IMR-90 (cell line): ENCODE data around the gene GPC6. TPM values are rescaled to one million over a fixed set of nuclear protein-coding genes. Genes with fewer than 3 reads are reported as not detected.

ENCODE experiments used
- ATAC-seq: fragments of 200-7000 bp; cut with Tn5 transposase; 2 replicates; pipeline ENCODE4 v1.9.1; 2020; ENCODE audit warnings: low read depth, mild to moderate bottlenecking, moderate library complexity
- BruUV-seq: library from RNA; stranded (reverse); fragments of 400-500 nt; replicated peaks from 2 replicates; lab custom pipeline; 2021; lab: Mats Ljungman, UMichigan
- CTCF ChIA-PET: fragments of 300-600 bp; formaldehyde crosslinking; extraction: SDS; loops from one replicate; lab custom pipeline; 2021; ENCODE audit warnings: antibody characterized with exemption; lab: Yijun Ruan, JAX
- POLR2A ChIA-PET: fragments of 300-600 bp; sonication (Branson Sonifier 250); formaldehyde crosslinking; loops from one replicate; lab custom pipeline; 2022; ENCODE audit warnings: antibody characterized with exemption; ENCODE audit not compliant: unreplicated experiment; lab: Charles Lee
- DNase-seq: peaks from one replicate; pipeline ENCODE4 v3.0.0; 2013
- H2AFZ ChIP-seq: replicated peaks from 2 replicates; pipeline ENCODE3; 2013; ENCODE audit warnings: low read length, mild to moderate bottlenecking; ENCODE audit not compliant: poor library complexity
- H2AK5ac ChIP-seq: 2 replicates; pipeline ENCODE4 v1.6.1; 2013; ENCODE audit warnings: low read depth, low read length, inconsistent platforms
- H2AK9ac ChIP-seq: replicated peaks from 2 replicates; pipeline ENCODE3; 2013; ENCODE audit warnings: mild to moderate bottlenecking, low read depth, low read length, moderate library complexity; ENCODE audit not compliant: poor library complexity
- H2BK120ac ChIP-seq: 2 replicates; pipeline ENCODE4 v1.6.1; 2013; ENCODE audit warnings: low read depth, low read length, inconsistent platforms
- H2BK15ac ChIP-seq: 3 replicates; pipeline ENCODE4 v1.6.1; 2013; ENCODE audit warnings: low read depth, low read length, inconsistent platforms
- H2BK20ac ChIP-seq: 2 replicates; pipeline ENCODE4 v1.6.1; 2013; ENCODE audit warnings: low read depth, mild to moderate bottlenecking, inconsistent platforms, low read length, moderate library complexity
- H2BK5ac ChIP-seq: 2 replicates; pipeline ENCODE4 v1.6.1; 2013; ENCODE audit warnings: mild to moderate bottlenecking, low read depth, low read length, inconsistent platforms; ENCODE audit not compliant: poor library complexity, severe bottlenecking
- H3K14ac ChIP-seq: replicated peaks from 2 replicates; pipeline ENCODE4 v1.6.1; 2013; ENCODE audit warnings: low read depth, low read length, inconsistent platforms
- H3K18ac ChIP-seq: 2 replicates; pipeline ENCODE4 v1.6.1; 2013; ENCODE audit warnings: low read depth, low read length, control low read depth
- H3K23ac ChIP-seq: 2 replicates; pipeline ENCODE4 v1.6.1; 2013; ENCODE audit warnings: low read depth, low read length, inconsistent platforms
- H3K27ac ChIP-seq: 2 replicates; pipeline ENCODE4 v1.5.1; 2013; ENCODE audit warnings: mild to moderate bottlenecking, control low read depth, low read length; ENCODE audit not compliant: insufficient read depth
- H3K27me3 ChIP-seq: 2 replicates; pipeline ENCODE4 v1.6.1; 2013; ENCODE audit warnings: low read length; ENCODE audit not compliant: control insufficient read depth, insufficient read depth
- H3K36me3 ChIP-seq: 2 replicates; pipeline ENCODE4 v1.6.1; 2013; ENCODE audit warnings: low read length, mixed read lengths; ENCODE audit not compliant: control insufficient read depth, insufficient read depth
- H3K4ac ChIP-seq: 2 replicates; pipeline ENCODE4 v1.6.1; 2013; ENCODE audit warnings: low read depth, low read length, inconsistent platforms
- H3K4me1 ChIP-seq: 2 replicates; pipeline ENCODE4 v1.6.1; 2013; ENCODE audit warnings: low read length, mixed read lengths; ENCODE audit not compliant: control insufficient read depth, insufficient read depth
- H3K4me2 ChIP-seq: 2 replicates; pipeline ENCODE4 v1.6.1; 2013; ENCODE audit warnings: low read depth, mild to moderate bottlenecking, control low read depth, low read length, moderate library complexity
- H3K4me3 ChIP-seq: 2 replicates; pipeline ENCODE4 v1.5.1; 2013; ENCODE audit warnings: low read depth, mild to moderate bottlenecking, control low read depth, low read length, moderate library complexity; ENCODE audit not compliant: insufficient read depth
- H3K56ac ChIP-seq: 2 replicates; pipeline ENCODE4 v1.6.1; 2013; ENCODE audit warnings: low read length, inconsistent platforms; ENCODE audit not compliant: insufficient read depth; ENCODE audit errors: extremely low read depth
- H3K79me1 ChIP-seq, 2 experiments: 2 replicates each; pipeline ENCODE4 v1.6.1; 2013; ENCODE audit warnings: low read length in 2 of 2, inconsistent platforms in 1 of 2, low read depth in 1 of 2
- H3K9ac ChIP-seq: 2 replicates; pipeline ENCODE4 v1.6.1; 2013; ENCODE audit warnings: low read depth, low read length, control low read depth
- H3K9me1 ChIP-seq: 2 replicates; pipeline ENCODE4 v1.6.1; 2013; ENCODE audit warnings: low read length, inconsistent platforms; ENCODE audit not compliant: insufficient read depth
- H3K9me3 ChIP-seq: 2 replicates; pipeline ENCODE4 v1.6.1; 2013; ENCODE audit warnings: low read length; ENCODE audit not compliant: control insufficient read depth, insufficient read depth
- H4K20me1 ChIP-seq: 2 replicates; pipeline ENCODE4 v1.6.1; 2013; ENCODE audit warnings: low read length, inconsistent platforms; ENCODE audit not compliant: insufficient read depth
- H4K5ac ChIP-seq: 2 replicates; pipeline ENCODE4 v1.6.1; 2013; ENCODE audit warnings: mild to moderate bottlenecking, low read depth, low read length, control low read depth
- H4K8ac ChIP-seq, 2 experiments: 2 replicates each; pipeline ENCODE4 v1.6.1; 2013; ENCODE audit warnings: low read depth in 2 of 2, low read length in 2 of 2, control low read depth in 1 of 2, inconsistent platforms in 1 of 2
- H4K91ac ChIP-seq: 2 replicates; pipeline ENCODE4 v1.6.1; 2013; ENCODE audit warnings: low read depth, low read length, inconsistent platforms; ENCODE audit not compliant: insufficient read depth
- BHLHE40 ChIP-seq: fragments of 150-350 bp; IDR thresholded peaks from 2 replicates; pipeline ENCODE4 v1.6.1; 2016; ENCODE audit warnings: mild to moderate bottlenecking, low read depth, low read length
- CEBPB ChIP-seq: IDR thresholded peaks from 2 replicates; pipeline ENCODE4 v1.6.1; 2012; ENCODE audit warnings: low read depth, low read length, improper control_type of control experiment
- CHD1 ChIP-seq: IDR thresholded peaks from 2 replicates; pipeline ENCODE4 v1.6.1; 2012; ENCODE audit warnings: low read depth, low read length, improper control_type of control experiment
- ELK1 ChIP-seq: fragments of 150-350 bp; IDR thresholded peaks from 2 replicates; pipeline ENCODE4 v1.6.1; 2016; ENCODE audit warnings: low read depth, mild to moderate bottlenecking, low read length, moderate library complexity, borderline replicate concordance
- FOS ChIP-seq: fragments of 150-350 bp; IDR thresholded peaks from 2 replicates; pipeline ENCODE4 v1.6.1; 2016; ENCODE audit warnings: low read depth, low read length
- MAFK ChIP-seq: IDR thresholded peaks from 2 replicates; pipeline ENCODE4 v1.6.1; 2012; ENCODE audit warnings: low read depth, low read length, improper control_type of control experiment
- MAZ ChIP-seq: IDR thresholded peaks from 2 replicates; pipeline ENCODE4 v1.6.1; 2012; ENCODE audit warnings: low read depth, mild to moderate bottlenecking, low read length, improper control_type of control experiment, moderate library complexity, borderline replicate concordance
- MXI1 ChIP-seq: IDR thresholded peaks from 2 replicates; pipeline ENCODE4 v1.6.1; 2012; ENCODE audit warnings: low read depth, mild to moderate bottlenecking, low read length, moderate library complexity, borderline replicate concordance
- NFE2L2 ChIP-seq: fragments of 150-350 bp; IDR thresholded peaks from 2 replicates; pipeline ENCODE4 v1.6.1; 2016; ENCODE audit warnings: low read depth, mild to moderate bottlenecking, low read length
- POLR2A ChIP-seq: IDR thresholded peaks from 2 replicates; pipeline ENCODE4 v1.6.1; 2012; ENCODE audit warnings: mild to moderate bottlenecking, low read depth, low read length
- RAD21 ChIP-seq: IDR thresholded peaks from 2 replicates; pipeline ENCODE4 v1.6.1; 2012; ENCODE audit warnings: low read length, improper control_type of control experiment
- RCOR1 ChIP-seq: IDR thresholded peaks from 2 replicates; pipeline ENCODE4 v1.6.1; 2012; ENCODE audit warnings: mild to moderate bottlenecking, low read length, improper control_type of control experiment; ENCODE audit not compliant: insufficient replicate concordance
- RFX5 ChIP-seq: IDR thresholded peaks from 2 replicates; pipeline ENCODE4 v1.8.0; 2012; ENCODE audit warnings: low read depth, mild to moderate bottlenecking, low read length, moderate library complexity
- SMC3 ChIP-seq: fragments of 150-350 bp; IDR thresholded peaks from 2 replicates; pipeline ENCODE4 v1.6.1; 2016; ENCODE audit warnings: low read depth, mild to moderate bottlenecking, antibody characterized with exemption, low read length, moderate library complexity
- WGBS, 2 experiments: methylation state at CpG; one replicate each; pipeline versions ENCODE4 v1.1.5 to v1.1.7; 2013; ENCODE audit warnings: missing lambda C conversion rate in 2 of 2; ENCODE audit not compliant: insufficient read length in 1 of 2; ENCODE audit errors: extremely low coverage in 2 of 2; 5-methylcytosine and 5-hydroxymethylcytosine counted together
- dilution Hi-C: fragments of 300-500 bp; cut with HindIII; formaldehyde crosslinking; loops from one replicate; pipeline ENCODE4 v1.14.3; 2018; ENCODE audit warnings: low sequenced_read_pairs; ENCODE audit not compliant: unreplicated experiment
- in situ Hi-C: fragments of 300-500 bp; cut with MboI; formaldehyde crosslinking; loops from 3 replicates; pipeline ENCODE4 v1.14.3; 2019; ENCODE audit warnings: low sequenced_read_pairs, inconsistent platforms, mixed read lengths
- intact Hi-C: fragments of 100-400 bp; cut with micrococcal nuclease; formaldehyde crosslinking; loops from 2 replicates; pipeline ENCODE4 v1.10.0; 2022
- polyA plus RNA-seq, 3 experiments: library from polyadenylated mRNA; depleted of rRNA; stranded (reverse); fragments of >200 nt; gene quantifications; 2 replicates each; pipeline ENCODE4 v1.2.3, GENCODE V29; 2012; ENCODE audit warnings: low replicate concordance in 1 of 3
- total RNA-seq: library from RNA; depleted of rRNA; stranded (reverse); fragments of >200 nt; gene quantifications from 2 replicates; pipeline ENCODE4 v1.2.3, GENCODE V29; 2012
- TF ChIP-seq, protein P1 (sequence below): fragments of 150-350 bp; IDR thresholded peaks from 2 replicates; pipeline ENCODE4 v1.6.1; 2017; ENCODE audit warnings: mild to moderate bottlenecking, antibody characterized with exemption, low read length, low read depth
- TF ChIP-seq, protein P2 (sequence below): conservative IDR thresholded peaks from 2 replicates; pipeline ENCODE4 v1.5.1; 2012; ENCODE audit warnings: mild to moderate bottlenecking, low read depth, low read length, improper control_type of control experiment

The GPC6 gene
- total and polyA plus RNA-seq, 2 of the 4 experiments (the other 2 are of a cell fraction): 14.9 to 39.4 TPM

DNA sequence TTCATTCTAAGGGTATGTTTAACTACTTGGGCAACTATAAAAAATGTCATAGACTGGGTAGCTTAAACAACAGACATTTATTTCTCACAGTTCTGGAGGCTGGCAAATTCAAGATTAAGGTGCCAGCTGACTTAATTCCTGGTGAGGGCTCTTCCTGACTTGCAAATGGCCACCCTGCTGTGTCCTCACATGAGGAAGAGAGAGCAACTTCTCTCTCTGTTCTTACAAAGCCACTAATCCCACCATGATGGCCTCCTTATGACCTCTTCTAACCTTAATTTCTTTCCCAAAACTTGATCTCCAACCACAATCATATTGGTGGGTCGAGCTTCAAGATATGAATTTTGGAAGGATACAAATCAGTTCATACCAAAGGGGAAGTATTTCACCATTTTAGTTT is 853.9 kb downstream of the GPC6 start:
- TF ChIP-seq FOS (no peak), ELK1 (no peak), SMC3 (no peak), RCOR1 (no peak), BHLHE40 (no peak), POLR2A (no peak), MXI1 (no peak), RFX5 (no peak), CEBPB (no peak), CHD1 (no peak), NFE2L2 (no peak), MAFK (no peak), RAD21 (no peak), MAZ (no peak)
- TF ChIP-seq, protein P1, sequence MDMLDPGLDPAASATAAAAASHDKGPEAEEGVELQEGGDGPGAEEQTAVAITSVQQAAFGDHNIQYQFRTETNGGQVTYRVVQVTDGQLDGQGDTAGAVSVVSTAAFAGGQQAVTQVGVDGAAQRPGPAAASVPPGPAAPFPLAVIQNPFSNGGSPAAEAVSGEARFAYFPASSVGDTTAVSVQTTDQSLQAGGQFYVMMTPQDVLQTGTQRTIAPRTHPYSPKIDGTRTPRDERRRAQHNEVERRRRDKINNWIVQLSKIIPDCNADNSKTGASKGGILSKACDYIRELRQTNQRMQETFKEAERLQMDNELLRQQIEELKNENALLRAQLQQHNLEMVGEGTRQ: no peak
- TF ChIP-seq, protein P2, sequence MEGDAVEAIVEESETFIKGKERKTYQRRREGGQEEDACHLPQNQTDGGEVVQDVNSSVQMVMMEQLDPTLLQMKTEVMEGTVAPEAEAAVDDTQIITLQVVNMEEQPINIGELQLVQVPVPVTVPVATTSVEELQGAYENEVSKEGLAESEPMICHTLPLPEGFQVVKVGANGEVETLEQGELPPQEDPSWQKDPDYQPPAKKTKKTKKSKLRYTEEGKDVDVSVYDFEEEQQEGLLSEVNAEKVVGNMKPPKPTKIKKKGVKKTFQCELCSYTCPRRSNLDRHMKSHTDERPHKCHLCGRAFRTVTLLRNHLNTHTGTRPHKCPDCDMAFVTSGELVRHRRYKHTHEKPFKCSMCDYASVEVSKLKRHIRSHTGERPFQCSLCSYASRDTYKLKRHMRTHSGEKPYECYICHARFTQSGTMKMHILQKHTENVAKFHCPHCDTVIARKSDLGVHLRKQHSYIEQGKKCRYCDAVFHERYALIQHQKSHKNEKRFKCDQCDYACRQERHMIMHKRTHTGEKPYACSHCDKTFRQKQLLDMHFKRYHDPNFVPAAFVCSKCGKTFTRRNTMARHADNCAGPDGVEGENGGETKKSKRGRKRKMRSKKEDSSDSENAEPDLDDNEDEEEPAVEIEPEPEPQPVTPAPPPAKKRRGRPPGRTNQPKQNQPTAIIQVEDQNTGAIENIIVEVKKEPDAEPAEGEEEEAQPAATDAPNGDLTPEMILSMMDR: no peak
- Histone ChIP-seq H3K4me2 (no peak overlapping the region), H2BK15ac (no peak overlapping the region), H2AK9ac (no peak overlapping the region), H3K4me3 (no peak overlapping the region), H3K9me3 (no peaks in the 10 kb centered on the region), H2BK20ac (no peak overlapping the region), H3K9me1 (no peaks in the 10 kb centered on the region), H3K23ac (no peak overlapping the region), H2BK5ac (no peak overlapping the region), H4K20me1 (no peaks in the 10 kb centered on the region), H3K9ac (no peak overlapping the region), H4K8ac (no peak overlapping the region), H3K79me1 (no peaks in the 10 kb centered on the region), H3K56ac (no peak overlapping the region), H4K91ac (no peak overlapping the region), H3K4me1 (no peaks in the 10 kb centered on the region; the same call in 1 of the 2 replicates), H3K36me3 (no peaks in the 10 kb centered on the region), H2BK120ac (no peak overlapping the region), H4K5ac (no peak overlapping the region), H2AK5ac (no peak overlapping the region), H2AFZ (no peak overlapping the region), H3K14ac (no peak overlapping the region), H3K27ac (no peak overlapping the region), H3K18ac (no peak overlapping the region), H3K27me3 (no peaks in the 10 kb centered on the region), H3K4ac (no peak overlapping the region)
- BruUV-seq: no TSS peak
- ChIA-PET CTCF (no interaction called here), POLR2A (interaction anchor here (0.7 kb wide), 1 partner anchor 35 kb away, joined by 3 read pairs; no protein-coding TSS in a partner anchor)
- dilution Hi-C loops (no loop called here), intact Hi-C loops (no loop called here), in situ Hi-C loops (no loop called here)
- DNase-seq (no peak), ATAC-seq (no peak)
- WGBS, 2 experiments: no CpG with 5 or more reads among the region's 1 CpG
